ENCODE results near the gene NCKAP5. TPM values are rescaled to one million over a fixed set of nuclear protein-coding genes. Genes with fewer than 3 reads are reported as not detected.
A peak's percentile ranks its signal among the peaks of the same experiment; 100 is the strongest.
"Not testable (repeated sequence)": the region's sequence is repeated elsewhere in the genome, so short reads cannot be mapped to it uniquely, and the experiment has no call there.

NCKAP5 gene
- total and polyA plus RNA-seq, 2 experiments from 2014 or later = 2.2 to 5.5 TPM

DNA sequence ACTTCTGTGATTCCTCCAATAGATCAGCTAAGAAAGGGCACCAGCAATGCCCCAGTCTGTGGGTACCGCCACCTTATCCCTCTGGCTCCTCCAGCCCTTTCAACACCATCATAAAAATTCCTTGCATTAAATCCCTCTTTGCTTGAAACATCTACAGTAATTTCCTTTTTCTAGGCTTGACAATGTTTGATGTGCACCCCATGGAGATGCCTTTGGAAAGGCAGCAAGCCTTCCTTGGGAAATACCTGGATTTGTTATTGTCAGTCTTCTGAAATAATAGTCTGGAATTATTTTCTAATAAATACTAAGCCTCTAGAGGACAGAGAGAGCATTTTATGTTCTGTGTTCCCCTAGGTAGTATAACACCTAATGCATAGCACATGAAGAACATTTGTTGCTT lies 46.1 kb downstream of the NCKAP5 start:
- Histone ChIP-seq H3K4me2 (no peak overlapping the region), H3K79me2 (no peaks in the 10 kb centered on the region), H2AFZ (no peak overlapping the region), H3K4me3 (no peak overlapping the region), H3K4me1 (ENCODE audit: insufficient read depth) (no peaks in the 10 kb centered on the region), H3K27ac (no peak overlapping the region), H3K9me2 (replicated peaks; ENCODE audit: insufficient read depth) (no peaks in the 10 kb centered on the region), H3K9me3 (ENCODE audit: low read depth) (no peaks in the 10 kb centered on the region), H3K27me3 (no peaks in the 10 kb centered on the region), H4K20me1 (ENCODE audit: insufficient read depth, poor library complexity, severe bottlenecking) (no peaks in the 10 kb centered on the region), H3K36me3 (replicated peaks; ENCODE audit: insufficient read depth, low read depth) (no peaks in the 10 kb centered on the region)
- no peak for DNase-seq (ENCODE audit: low spot score)
- 76% methylated on average over 1 of the region's 1 CpG for WGBS (ENCODE audit: low lambda C conversion rate, missing lambda C conversion rate)
- no peak for TF ChIP-seq EZH2phosphoT487 (IDR thresholded peaks at IDR 0.05; ENCODE audit: low read depth, severe bottlenecking, unreplicated experiment)
- no peak for TF ChIP-seq EZH2 (IDR thresholded peaks at IDR 0.05; ENCODE audit: borderline replicate concordance)
- TF ChIP-seq, protein P1, sequence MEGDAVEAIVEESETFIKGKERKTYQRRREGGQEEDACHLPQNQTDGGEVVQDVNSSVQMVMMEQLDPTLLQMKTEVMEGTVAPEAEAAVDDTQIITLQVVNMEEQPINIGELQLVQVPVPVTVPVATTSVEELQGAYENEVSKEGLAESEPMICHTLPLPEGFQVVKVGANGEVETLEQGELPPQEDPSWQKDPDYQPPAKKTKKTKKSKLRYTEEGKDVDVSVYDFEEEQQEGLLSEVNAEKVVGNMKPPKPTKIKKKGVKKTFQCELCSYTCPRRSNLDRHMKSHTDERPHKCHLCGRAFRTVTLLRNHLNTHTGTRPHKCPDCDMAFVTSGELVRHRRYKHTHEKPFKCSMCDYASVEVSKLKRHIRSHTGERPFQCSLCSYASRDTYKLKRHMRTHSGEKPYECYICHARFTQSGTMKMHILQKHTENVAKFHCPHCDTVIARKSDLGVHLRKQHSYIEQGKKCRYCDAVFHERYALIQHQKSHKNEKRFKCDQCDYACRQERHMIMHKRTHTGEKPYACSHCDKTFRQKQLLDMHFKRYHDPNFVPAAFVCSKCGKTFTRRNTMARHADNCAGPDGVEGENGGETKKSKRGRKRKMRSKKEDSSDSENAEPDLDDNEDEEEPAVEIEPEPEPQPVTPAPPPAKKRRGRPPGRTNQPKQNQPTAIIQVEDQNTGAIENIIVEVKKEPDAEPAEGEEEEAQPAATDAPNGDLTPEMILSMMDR (IDR thresholded peaks at IDR 0.05; ENCODE audit: poor library complexity) = no peak

DNA sequence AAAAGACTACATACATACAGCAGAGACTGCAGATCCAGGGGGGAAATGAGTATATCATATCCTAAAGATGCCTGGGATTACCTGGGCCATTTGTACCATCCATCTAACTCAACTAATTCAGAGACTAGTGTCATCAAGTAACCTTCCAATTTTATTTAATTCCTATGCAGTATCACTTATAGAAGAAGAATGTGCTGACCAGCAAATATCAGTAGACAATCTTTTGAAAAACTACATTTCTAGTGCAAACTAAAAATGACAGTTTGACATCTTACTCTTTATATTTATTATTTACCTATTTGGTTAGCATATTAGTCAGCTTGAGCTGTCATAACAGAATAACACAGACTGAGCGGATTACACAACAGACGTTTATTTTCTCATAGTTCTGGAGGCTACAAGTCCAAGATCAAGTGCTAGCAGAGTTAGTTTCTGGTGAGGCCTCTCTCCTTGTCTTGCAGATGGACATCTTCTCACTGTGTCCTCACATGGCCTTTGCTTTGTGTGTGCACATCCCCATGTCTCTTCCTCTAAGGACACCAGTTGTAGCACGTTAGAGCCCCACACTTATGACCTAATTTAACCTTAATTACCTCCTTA lies 47.0 kb downstream of the NCKAP5 start:
- H4K20me1 ChIP-seq (ENCODE audit: insufficient read depth, poor library complexity, severe bottlenecking) = no peaks in the 10 kb centered on the region
- no peaks in the 10 kb centered on the region for H3K36me3 ChIP-seq (replicated peaks; ENCODE audit: insufficient read depth, low read depth)
- no peak overlapping the region for H3K4me3 ChIP-seq
- DNase-seq (ENCODE audit: low spot score) = no peak
- no peak overlapping the region for H3K4me2 ChIP-seq
- H2AFZ ChIP-seq = no peak overlapping the region
- no peak for TF ChIP-seq EZH2 (IDR thresholded peaks at IDR 0.05; ENCODE audit: borderline replicate concordance)
- no peak for TF ChIP-seq EZH2phosphoT487 (IDR thresholded peaks at IDR 0.05; ENCODE audit: low read depth, severe bottlenecking, unreplicated experiment)
- TF ChIP-seq, protein P1 (IDR thresholded peaks at IDR 0.05; ENCODE audit: poor library complexity) = no peak
- H3K4me1 ChIP-seq (ENCODE audit: insufficient read depth) = no peaks in the 10 kb centered on the region
- no peaks in the 10 kb centered on the region for H3K9me2 ChIP-seq (replicated peaks; ENCODE audit: insufficient read depth)
- no peaks in the 10 kb centered on the region for H3K27me3 ChIP-seq
- no peaks in the 10 kb centered on the region for H3K79me2 ChIP-seq
- no peak overlapping the region for H3K27ac ChIP-seq
- H3K9me3 ChIP-seq (ENCODE audit: low read depth) = no peaks in the 10 kb centered on the region
- 71% methylated on average over 3 of the region's 3 CpGs for WGBS (ENCODE audit: low lambda C conversion rate, missing lambda C conversion rate)

GRCh38 chr2:133519677-133520076 lies 48.6 kb downstream of the NCKAP5 start:
- 57% methylated on average over 7 of the region's 7 CpGs for WGBS (ENCODE audit: low lambda C conversion rate, missing lambda C conversion rate)
- H3K79me2 ChIP-seq; H3K4me3 ChIP-seq; H3K4me2 ChIP-seq; H3K36me3 ChIP-seq (replicated peaks; ENCODE audit: insufficient read depth, low read depth); H4K20me1 ChIP-seq (ENCODE audit: insufficient read depth, poor library complexity, severe bottlenecking); H3K9me2 ChIP-seq (replicated peaks; ENCODE audit: insufficient read depth); H3K9me3 ChIP-seq (ENCODE audit: low read depth); DNase-seq (ENCODE audit: low spot score); H3K4me1 ChIP-seq (ENCODE audit: insufficient read depth); H3K27ac ChIP-seq; H2AFZ ChIP-seq; H3K27me3 ChIP-seq: not testable (repeated sequence)
- TF ChIP-seq, protein P1 (IDR thresholded peaks at IDR 0.05; ENCODE audit: poor library complexity) = peak; percentile 20
